H9 (cell line): ENCODE data around the gene MGAT5. TPM values are rescaled to one million over a fixed set of nuclear protein-coding genes. Genes with fewer than 3 reads are reported as not detected.

ENCODE experiments used
- DNase-seq: peaks from one replicate; pipeline ENCODE4 v3.0.0-alpha.2; 2017
- H2AFZ ChIP-seq: one replicate; pipeline ENCODE4 v1.6.1; 2013; ENCODE audit warnings: mild to moderate bottlenecking, low read length, control low read depth, moderate library complexity
- H2AK5ac ChIP-seq: 2 replicates; pipeline ENCODE4 v1.6.1; 2013; ENCODE audit warnings: low read length, control low read depth, mixed read lengths; ENCODE audit not compliant: insufficient read length
- H2BK120ac ChIP-seq: one replicate; pipeline ENCODE4 v1.6.1; 2013; ENCODE audit warnings: low read depth, mild to moderate bottlenecking, low read length, control low read depth, inconsistent platforms; ENCODE audit not compliant: poor library complexity, severe bottlenecking
- H2BK12ac ChIP-seq: 2 replicates; pipeline ENCODE4 v1.6.1; 2013; ENCODE audit warnings: low read length, control low read depth, mixed read lengths, low read depth; ENCODE audit not compliant: insufficient read length
- H2BK15ac ChIP-seq: 2 replicates; pipeline ENCODE4 v1.6.1; 2013; ENCODE audit warnings: low read depth, low read length, control low read depth
- H2BK20ac ChIP-seq: one replicate; pipeline ENCODE4 v1.6.1; 2013; ENCODE audit warnings: low read depth, mild to moderate bottlenecking, low read length, control low read depth, inconsistent platforms; ENCODE audit not compliant: poor library complexity, severe bottlenecking
- H2BK5ac ChIP-seq: 2 replicates; pipeline ENCODE4 v1.6.1; 2013; ENCODE audit warnings: low read length, control low read depth, mixed read lengths; ENCODE audit not compliant: insufficient read length
- H3K14ac ChIP-seq: 2 replicates; pipeline ENCODE4 v1.6.1; 2013; ENCODE audit warnings: low read length, control low read depth; ENCODE audit not compliant: insufficient read depth
- H3K18ac ChIP-seq: 2 replicates; pipeline ENCODE4 v1.6.1; 2013; ENCODE audit warnings: low read depth, mild to moderate bottlenecking, mixed read lengths, low read length, control low read depth; ENCODE audit not compliant: insufficient read length
- H3K23ac ChIP-seq: 2 replicates; pipeline ENCODE4 v1.6.1; 2013; ENCODE audit warnings: low read length, control low read depth, mixed read lengths, low read depth; ENCODE audit not compliant: insufficient read length
- H3K23me2 ChIP-seq: 2 replicates; pipeline ENCODE4 v1.6.1; 2013; ENCODE audit warnings: low read depth, mild to moderate bottlenecking, mixed read lengths, low read length, control low read depth; ENCODE audit not compliant: insufficient read length, poor library complexity, severe bottlenecking
- H3K27ac ChIP-seq: 2 replicates; pipeline ENCODE4 v1.5.1; 2013; ENCODE audit warnings: low read length, control low read depth, mixed read lengths, low read depth; ENCODE audit not compliant: insufficient read length
- H3K27me3 ChIP-seq: 2 replicates; pipeline ENCODE4 v1.6.1; 2013; ENCODE audit warnings: low read length, control low read depth, inconsistent platforms; ENCODE audit not compliant: insufficient read depth
- H3K4ac ChIP-seq: 2 replicates; pipeline ENCODE4 v1.6.1; 2013; ENCODE audit warnings: low read depth, mild to moderate bottlenecking, control low read depth, inconsistent platforms, low read length, moderate library complexity
- H3K4me1 ChIP-seq: 2 replicates; pipeline ENCODE4 v1.6.1; 2013; ENCODE audit warnings: low read length, control low read depth, inconsistent platforms; ENCODE audit not compliant: insufficient read depth
- H3K4me2 ChIP-seq: 2 replicates; pipeline ENCODE4 v1.6.1; 2013; ENCODE audit warnings: low read length, control low read depth, mixed read lengths; ENCODE audit not compliant: insufficient read length, insufficient read depth
- H3K56ac ChIP-seq: 2 replicates; pipeline ENCODE4 v1.6.1; 2013; ENCODE audit warnings: low read depth, mild to moderate bottlenecking, mixed read lengths, low read length, control low read depth; ENCODE audit not compliant: insufficient read length
- H3K79me1 ChIP-seq: 2 replicates; pipeline ENCODE4 v1.6.1; 2013; ENCODE audit warnings: low read depth, mild to moderate bottlenecking, moderate library complexity, low read length, control low read depth, inconsistent platforms; ENCODE audit not compliant: insufficient read depth, poor library complexity, severe bottlenecking
- H3K79me2 ChIP-seq: 2 replicates; pipeline ENCODE4 v1.6.1; 2013; ENCODE audit warnings: low read length, control low read depth, inconsistent platforms; ENCODE audit not compliant: insufficient read depth
- H3K9ac ChIP-seq: 2 replicates; pipeline ENCODE4 v1.6.1; 2013; ENCODE audit warnings: low read length, control low read depth, mixed read lengths; ENCODE audit not compliant: insufficient read length; ENCODE audit errors: extremely low read depth
- H3K9me3 ChIP-seq: one replicate; pipeline ENCODE4 v1.6.1; 2013; ENCODE audit warnings: low read depth, low read length, inconsistent platforms; ENCODE audit not compliant: control insufficient read depth
- H3T11ph ChIP-seq: one replicate; pipeline ENCODE4 v1.6.1; 2013; ENCODE audit warnings: mild to moderate bottlenecking, low read length, control low read depth, inconsistent platforms
- H4K20me1 ChIP-seq: one replicate; pipeline ENCODE4 v1.6.1; 2013; ENCODE audit not compliant: control insufficient read depth, insufficient read length, insufficient read depth
- H4K5ac ChIP-seq: 2 replicates; pipeline ENCODE4 v1.6.1; 2013; ENCODE audit warnings: low read depth, mild to moderate bottlenecking, mixed read lengths, low read length, control low read depth; ENCODE audit not compliant: insufficient read length
- H4K8ac ChIP-seq: replicated peaks from 2 replicates; pipeline ENCODE4 v1.6.1; 2013; ENCODE audit warnings: low read length, control low read depth, mixed read lengths, low read depth; ENCODE audit not compliant: insufficient read length
- H4K91ac ChIP-seq: 2 replicates; pipeline ENCODE4 v1.6.1; 2013; ENCODE audit warnings: low read depth, mild to moderate bottlenecking, moderate library complexity, mixed read lengths, low read length, control low read depth; ENCODE audit not compliant: insufficient read length
- H3K27ac Mint-ChIP-seq, 3 experiments: 2 replicates in 2 of 3; 3 replicates in 1 of 3; pipeline ENCODE4 v1.8.0; 2020 to 2021; ENCODE audit warnings: mixed read lengths in 3 of 3, mild to moderate bottlenecking in 1 of 3, moderate library complexity in 1 of 3
- H3K27me3 Mint-ChIP-seq: 2 replicates; pipeline ENCODE4 v1.8.0; 2021; ENCODE audit warnings: low read depth, mild to moderate bottlenecking, moderate library complexity, mixed read lengths
- H3K36me3 Mint-ChIP-seq, 3 experiments: 2 replicates in 2 of 3; 3 replicates in 1 of 3; pipeline ENCODE4 v1.8.0; 2020 to 2021; ENCODE audit warnings: low read depth in 3 of 3, mixed read lengths in 3 of 3; ENCODE audit not compliant: insufficient read depth in 1 of 3
- H3K4me1 Mint-ChIP-seq, 2 experiments: 2 replicates each; pipeline ENCODE4 v1.8.0; 2020; ENCODE audit warnings: mixed read lengths in 2 of 2
- H3K4me3 Mint-ChIP-seq, 2 experiments: 2 replicates in 1 of 2; 3 replicates in 1 of 2; pipeline ENCODE4 v1.8.0; 2020 to 2021; ENCODE audit warnings: mild to moderate bottlenecking in 2 of 2, mixed read lengths in 2 of 2, moderate library complexity in 1 of 2
- H3K9me3 Mint-ChIP-seq, 2 experiments: 2 replicates in 1 of 2; 3 replicates in 1 of 2; pipeline ENCODE4 v1.8.0; 2020; ENCODE audit warnings: mild to moderate bottlenecking in 2 of 2, mixed read lengths in 2 of 2, moderate library complexity in 1 of 2
- CTCF ChIP-seq: fragments of 200-600 bp; sonication (generic); conservative IDR thresholded peaks from 3 replicates; pipeline ENCODE4 v1.8.0; 2021; ENCODE audit warnings: antibody characterized with exemption, mild to moderate bottlenecking
- WGBS: extraction: QIAGEN DNeasy Blood & Tissue Kit; methylation state at CpG from one replicate; pipeline ENCODE4 v1.1.7; 2013; ENCODE audit warnings: missing lambda C conversion rate, low lambda C conversion rate, mixed read lengths; ENCODE audit not compliant: insufficient read length; ENCODE audit errors: extremely low coverage; 5-methylcytosine and 5-hydroxymethylcytosine counted together
- total RNA-seq: library from RNA; stranded (reverse); gene quantifications from 2 replicates; pipeline ENCODE4 v1.2.1, GENCODE V29; 2021

Gene MGAT5
- total RNA-seq, 1 experiment from 2014 or later: 25.7 TPM

GRCh38 chr2:134431838-134432434 is 178.1 kb downstream of the MGAT5 start:
- Histone ChIP-seq H3K4me2 (no peak overlapping the region), H4K91ac (no peak overlapping the region), H4K20me1 (peaks cover 2% of the 10 kb centered on the region), H3K79me1 (no peaks in the 10 kb centered on the region), H2BK20ac (no peak overlapping the region), H3K27me3 (peaks cover 13% of the 10 kb centered on the region), H2AFZ (no peak overlapping the region), H2BK15ac (no peak overlapping the region), H4K8ac (no peak overlapping the region), H3K56ac (no peak overlapping the region), H3K23ac (no peak overlapping the region), H3K18ac (no peak overlapping the region), H3K23me2 (no peaks in the 10 kb centered on the region), H3K9ac (no peak overlapping the region), H3K79me2 (no peaks in the 10 kb centered on the region), H3K9me3 (no peaks in the 10 kb centered on the region), H3K4ac (no peak overlapping the region), H3K27ac (no peak overlapping the region), H3T11ph (no peak overlapping the region), H2BK5ac (no peak overlapping the region), H2BK12ac (no peak overlapping the region), H4K5ac (no peak overlapping the region), H2BK120ac (no peak overlapping the region), H3K4me1 (peaks cover 2% of the 10 kb centered on the region; the same call in 1 of the 2 replicates), H2AK5ac (no peak overlapping the region), H3K14ac (no peak overlapping the region)
- DNase-seq: no peak
- H3K27ac Mint-ChIP-seq: no peak overlapping the region
- peaks cover 2 to 33% (median 10%) of the 10 kb centered on the region in 3 experiments; a peak in 5 of 7 replicates for H3K36me3 Mint-ChIP-seq
- H3K4me3 Mint-ChIP-seq: no peak overlapping the region
- WGBS: no CpG with 5 or more reads among the region's 2 CpGs
- H3K9me3 Mint-ChIP-seq: no peaks in the 10 kb centered on the region
- no peak for TF ChIP-seq CTCF
- peaks cover 89% of the 10 kb centered on the region for H3K27me3 Mint-ChIP-seq
- peaks cover 15 to 24% of the 10 kb centered on the region in 2 experiments for H3K4me1 Mint-ChIP-seq
